MM.1S (cell line): ENCODE results near the gene SNN.
A peak's percentile ranks its signal among the peaks of the same experiment; 100 is the strongest.

Source experiments
- DNase-seq: peaks from one replicate; pipeline ENCODE4 v3.0.0-alpha.2; 2015
- H2AFZ ChIP-seq: fragments of 300-600 bp; sonication (generic); 2 replicates; pipeline ENCODE4 v1.6.0; 2016; ENCODE audit warnings: antibody characterized with exemption, low read length
- H3F3A ChIP-seq: fragments of 300-600 bp; sonication (generic); 2 replicates; pipeline ENCODE4 v1.6.1; 2016; ENCODE audit warnings: mild to moderate bottlenecking, antibody characterized with exemption, low read length, moderate library complexity, mixed read lengths; ENCODE audit not compliant: insufficient read depth
- H3K27ac ChIP-seq: fragments of 300-600 bp; sonication (generic); 2 replicates; pipeline ENCODE4 v1.5.1; 2016; ENCODE audit warnings: mild to moderate bottlenecking, low read length
- H3K27me3 ChIP-seq: fragments of 300-600 bp; sonication (generic); replicated peaks from 2 replicates; pipeline ENCODE4 v1.6.0; 2016; ENCODE audit warnings: low read length; ENCODE audit not compliant: insufficient read depth
- H3K36me3 ChIP-seq: fragments of 300-600 bp; sonication (generic); replicated peaks from 2 replicates; pipeline ENCODE4 v1.6.1; 2016; ENCODE audit warnings: mild to moderate bottlenecking, low read length, mixed read lengths; ENCODE audit not compliant: insufficient read depth
- H3K4me1 ChIP-seq: fragments of 300-600 bp; sonication (generic); 2 replicates; pipeline ENCODE4 v1.6.1; 2016; ENCODE audit warnings: low read length, mixed read lengths
- H3K4me2 ChIP-seq: fragments of 300-600 bp; sonication (generic); 2 replicates; pipeline ENCODE4 v1.6.0; 2016; ENCODE audit warnings: low read depth, low read length
- H3K4me3 ChIP-seq: fragments of 300-600 bp; sonication (generic); 2 replicates; pipeline ENCODE4 v1.5.1; 2016; ENCODE audit warnings: low read length, mixed read lengths
- H3K79me2 ChIP-seq: fragments of 300-600 bp; sonication (generic); 2 replicates; pipeline ENCODE4 v1.6.1; 2016; ENCODE audit warnings: mixed run types, low read length, mixed read lengths
- H3K9ac ChIP-seq: fragments of 300-600 bp; sonication (generic); 2 replicates; pipeline ENCODE4 v1.6.1; 2016; ENCODE audit warnings: low read length, mixed read lengths
- H3K9me2 ChIP-seq: fragments of 300-600 bp; sonication (generic); replicated peaks from 2 replicates; pipeline ENCODE4 v1.6.1; 2016; ENCODE audit warnings: mild to moderate bottlenecking, low read length, mixed read lengths; ENCODE audit not compliant: insufficient read depth
- H3K9me3 ChIP-seq: fragments of 300-600 bp; sonication (generic); replicated peaks from 2 replicates; pipeline ENCODE4 v1.6.1; 2016; ENCODE audit warnings: mild to moderate bottlenecking, low read length, mixed read lengths; ENCODE audit not compliant: insufficient read depth
- H4K20me1 ChIP-seq: fragments of 300-600 bp; sonication (generic); 2 replicates; pipeline ENCODE4 v1.6.1; 2016; ENCODE audit warnings: mild to moderate bottlenecking, low read length, moderate library complexity, mixed read lengths; ENCODE audit not compliant: insufficient read depth
- EZH2 ChIP-seq: fragments of 300-600 bp; sonication (generic); optimal IDR thresholded peaks from 2 replicates; pipeline ENCODE3; 2017; ENCODE audit warnings: low read depth, mild to moderate bottlenecking, antibody characterized with exemption, low read length, mixed read lengths
- EZH2phosphoT487 ChIP-seq: fragments of 300-600 bp; sonication (generic); IDR thresholded peaks from 2 replicates; pipeline ENCODE4 v1.6.1; 2018; ENCODE audit warnings: antibody characterized with exemption, low read length
- TF ChIP-seq, protein P1 (sequence below): fragments of 300-600 bp; sonication (generic); IDR thresholded peaks from 2 replicates; pipeline ENCODE4 v1.5.1; 2016; ENCODE audit warnings: antibody characterized with exemption, low read length, mixed read lengths

Gene SNN

DNA sequence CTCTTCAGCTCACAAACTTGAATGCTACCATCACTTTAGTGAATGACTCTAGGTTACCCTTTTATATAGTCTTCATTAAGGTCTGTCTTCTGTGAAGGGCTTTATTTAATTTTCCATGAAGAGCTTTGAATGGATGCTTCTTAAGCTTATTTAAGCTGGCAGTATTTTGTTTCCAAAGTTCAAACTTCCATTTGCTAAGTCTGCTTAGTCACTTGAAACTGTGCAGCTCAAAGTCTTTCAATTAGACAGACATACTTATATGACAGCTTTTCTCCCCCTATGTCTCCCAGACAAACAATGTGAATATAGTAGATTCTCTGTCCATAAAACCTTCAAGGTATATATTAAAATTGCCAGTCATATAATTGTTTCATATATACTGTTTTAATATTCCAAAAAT, 50.9 kb downstream of the SNN start:
- H3K9ac ChIP-seq, result peak overlapping the region; percentile 41; the same call in 1 of the 2 replicates
- H3K27ac ChIP-seq, result peak overlapping the region; percentile 76; the same call in 1 of the 2 replicates
- H4K20me1 ChIP-seq, result 0 out of 2 replicates have a peak, but pooled peaks cover 10% of the 10 kb centered on the region
- TF ChIP-seq, protein P1, sequence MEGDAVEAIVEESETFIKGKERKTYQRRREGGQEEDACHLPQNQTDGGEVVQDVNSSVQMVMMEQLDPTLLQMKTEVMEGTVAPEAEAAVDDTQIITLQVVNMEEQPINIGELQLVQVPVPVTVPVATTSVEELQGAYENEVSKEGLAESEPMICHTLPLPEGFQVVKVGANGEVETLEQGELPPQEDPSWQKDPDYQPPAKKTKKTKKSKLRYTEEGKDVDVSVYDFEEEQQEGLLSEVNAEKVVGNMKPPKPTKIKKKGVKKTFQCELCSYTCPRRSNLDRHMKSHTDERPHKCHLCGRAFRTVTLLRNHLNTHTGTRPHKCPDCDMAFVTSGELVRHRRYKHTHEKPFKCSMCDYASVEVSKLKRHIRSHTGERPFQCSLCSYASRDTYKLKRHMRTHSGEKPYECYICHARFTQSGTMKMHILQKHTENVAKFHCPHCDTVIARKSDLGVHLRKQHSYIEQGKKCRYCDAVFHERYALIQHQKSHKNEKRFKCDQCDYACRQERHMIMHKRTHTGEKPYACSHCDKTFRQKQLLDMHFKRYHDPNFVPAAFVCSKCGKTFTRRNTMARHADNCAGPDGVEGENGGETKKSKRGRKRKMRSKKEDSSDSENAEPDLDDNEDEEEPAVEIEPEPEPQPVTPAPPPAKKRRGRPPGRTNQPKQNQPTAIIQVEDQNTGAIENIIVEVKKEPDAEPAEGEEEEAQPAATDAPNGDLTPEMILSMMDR, result no peak
- no peak for TF ChIP-seq EZH2phosphoT487
- TF ChIP-seq EZH2, result no peak
- peak overlapping the region; percentile 5; the same call in 1 of the 2 replicates for H3K4me3 ChIP-seq
- H3K9me2 ChIP-seq, result no peaks in the 10 kb centered on the region
- H3K4me1 ChIP-seq, result peaks cover 86% of the 10 kb centered on the region
- peaks cover 36% of the 10 kb centered on the region for H3K36me3 ChIP-seq
- no peak overlapping the region for H2AFZ ChIP-seq
- H3K9me3 ChIP-seq, result no peaks in the 10 kb centered on the region
- peaks cover 99% of the 10 kb centered on the region for H3K79me2 ChIP-seq
- no peaks in the 10 kb centered on the region for H3K27me3 ChIP-seq
- H3F3A ChIP-seq, result peaks cover 98% of the 10 kb centered on the region
- DNase-seq, result no peak
- H3K4me2 ChIP-seq, result peak overlapping the region; percentile 72

DNA sequence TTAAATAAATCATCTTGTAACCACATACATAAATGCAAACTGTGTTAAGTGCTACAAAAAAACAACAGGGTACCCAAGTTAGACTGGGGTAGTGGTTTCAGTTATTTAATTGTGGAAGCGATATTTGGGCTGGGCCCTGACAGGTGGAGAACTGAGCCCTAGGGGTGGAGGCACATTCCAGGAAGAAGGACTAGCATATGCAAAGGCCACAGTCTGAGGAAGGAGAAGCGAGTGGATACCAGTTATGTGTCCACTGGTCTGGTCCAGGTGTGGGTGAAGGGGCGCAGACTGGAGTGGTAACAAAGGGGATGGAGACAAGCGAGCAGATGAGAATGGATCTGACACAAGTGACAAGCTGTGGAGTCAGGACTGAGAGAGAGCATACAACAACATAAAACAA, 51.5 kb downstream of the SNN start:
- H3K9me2 ChIP-seq, result no peaks in the 10 kb centered on the region
- no peak overlapping the region for H2AFZ ChIP-seq
- peaks cover 86% of the 10 kb centered on the region for H3K4me1 ChIP-seq
- H3K4me2 ChIP-seq, result peak overlapping the region; percentile 72
- 0 out of 2 replicates have a peak, but pooled peaks cover 10% of the 10 kb centered on the region for H4K20me1 ChIP-seq
- TF ChIP-seq, protein P1, result no peak
- TF ChIP-seq EZH2phosphoT487 (no peak), EZH2 (no peak)
- peak overlapping the region; percentile 76; the same call in 1 of the 2 replicates for H3K27ac ChIP-seq
- DNase-seq, result no peak
- no peak overlapping the region for H3K9ac ChIP-seq
- H3K4me3 ChIP-seq, result peak overlapping the region; percentile 19; the same call in 1 of the 2 replicates
- H3K27me3 ChIP-seq, result no peaks in the 10 kb centered on the region
- no peaks in the 10 kb centered on the region for H3K9me3 ChIP-seq
- H3F3A ChIP-seq, result peaks cover 98% of the 10 kb centered on the region
- H3K79me2 ChIP-seq, result peaks cover 99% of the 10 kb centered on the region
- H3K36me3 ChIP-seq, result peaks cover 34% of the 10 kb centered on the region

DNA sequence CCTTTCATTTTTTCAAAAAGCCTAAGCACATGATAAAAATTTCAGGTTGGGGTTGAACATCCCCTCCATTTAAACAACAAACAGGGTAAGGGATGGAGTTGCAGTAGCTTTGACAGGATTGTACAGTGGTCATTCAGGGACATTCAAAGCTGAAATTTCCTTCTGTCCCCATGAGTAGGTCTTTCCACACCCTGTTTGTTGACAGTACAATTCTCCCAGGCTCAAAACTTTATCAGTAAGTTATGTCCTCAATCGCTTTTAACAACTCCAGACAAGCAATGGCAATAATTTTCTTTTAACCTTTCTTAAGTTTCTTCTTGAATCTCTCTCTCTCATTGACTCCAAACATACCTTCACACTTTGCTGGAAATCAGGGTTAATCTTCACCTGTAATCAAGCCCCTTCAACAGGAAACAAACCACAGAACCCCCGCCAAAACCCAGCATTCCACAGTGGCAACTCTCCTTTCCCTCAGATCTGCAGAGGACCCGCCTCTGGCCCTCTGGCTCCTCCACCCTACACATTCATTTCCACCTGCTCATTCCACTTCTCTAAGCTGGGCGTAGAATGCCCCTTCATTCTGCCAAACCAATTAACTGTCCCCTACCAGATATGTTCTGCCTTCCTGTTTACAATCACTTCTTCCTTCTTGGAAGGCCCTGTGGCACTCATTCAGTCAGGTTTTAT, 53.7 kb downstream of the SNN start:
- H2AFZ ChIP-seq, result no peak overlapping the region
- H3K4me2 ChIP-seq, result peak overlapping the region; percentile 46; the same call in 1 of the 2 replicates
- 0 out of 2 replicates have a peak, but pooled peaks cover 10% of the 10 kb centered on the region for H4K20me1 ChIP-seq
- peak overlapping the region; percentile 96; the same call in 1 of the 2 replicates for H3K27ac ChIP-seq
- peaks cover 99% of the 10 kb centered on the region for H3K79me2 ChIP-seq
- H3K36me3 ChIP-seq, result peaks cover 32% of the 10 kb centered on the region
- H3K9me2 ChIP-seq, result no peaks in the 10 kb centered on the region
- DNase-seq, result no peak
- no peaks in the 10 kb centered on the region for H3K9me3 ChIP-seq
- TF ChIP-seq EZH2 (no peak), EZH2phosphoT487 (no peak)
- TF ChIP-seq, protein P1, result no peak
- H3F3A ChIP-seq, result peaks cover 97% of the 10 kb centered on the region
- H3K4me3 ChIP-seq, result no peak overlapping the region
- H3K27me3 ChIP-seq, result no peaks in the 10 kb centered on the region
- peaks cover 79% of the 10 kb centered on the region for H3K4me1 ChIP-seq
- no peak overlapping the region for H3K9ac ChIP-seq
